SU-DHL-6 (cell line): Measurements from ENCODE around the gene TMEM117.

Source experiments
- H2AFZ ChIP-seq: fragments of 200-600 bp; sonication (generic); 2 replicates; pipeline ENCODE4 v1.6.1; 2014; ENCODE audit warnings: low read depth, mild to moderate bottlenecking, moderate library complexity, mixed read lengths, antibody characterized with exemption, low read length; ENCODE audit not compliant: severe bottlenecking
- H3F3A ChIP-seq: fragments of 200-600 bp; shearing (Covaris generic); 2 replicates; pipeline ENCODE4 v1.6.0; 2016; ENCODE audit warnings: antibody characterized with exemption, mild to moderate bottlenecking; ENCODE audit not compliant: insufficient read depth
- H3K27ac ChIP-seq: fragments of 200-600 bp; sonication (generic); 2 replicates; pipeline ENCODE4 v1.5.1; 2016; ENCODE audit warnings: low read depth, mild to moderate bottlenecking, low read length, moderate library complexity, mixed read lengths
- H3K27me3 ChIP-seq: fragments of 200-600 bp; sonication (generic), shearing (Covaris generic); 2 replicates; pipeline ENCODE4 v1.6.0; 2014; ENCODE audit warnings: mild to moderate bottlenecking, low read length
- H3K36me3 ChIP-seq: fragments of 200-600 bp; sonication (generic); 2 replicates; pipeline ENCODE4 v1.6.1; 2014; ENCODE audit warnings: mild to moderate bottlenecking, low read length, mixed read lengths
- H3K4me2 ChIP-seq: fragments of 300-600, 200-600 bp; shearing (Covaris generic), sonication (generic); 2 replicates; pipeline ENCODE4 v1.6.0; 2014; ENCODE audit warnings: low read length, low read depth, mild to moderate bottlenecking; ENCODE audit not compliant: poor library complexity, severe bottlenecking
- H3K4me3 ChIP-seq: fragments of 200-600 bp; sonication (generic); 2 replicates; pipeline ENCODE4 v1.5.1; 2014; ENCODE audit warnings: antibody characterized with exemption, low read length, mild to moderate bottlenecking, mixed read lengths; ENCODE audit not compliant: insufficient read depth, poor library complexity, severe bottlenecking
- H3K79me2 ChIP-seq: fragments of 200-600 bp; sonication (generic); 2 replicates; pipeline ENCODE4 v1.6.1; 2014; ENCODE audit warnings: mild to moderate bottlenecking, low read length, moderate library complexity; ENCODE audit not compliant: insufficient read depth
- H3K9ac ChIP-seq: fragments of 200-600 bp; sonication (generic); 2 replicates; pipeline ENCODE4 v1.7.0; 2014; ENCODE audit warnings: mild to moderate bottlenecking, low read length
- H3K9me2 ChIP-seq: fragments of 200-600 bp; sonication (generic); replicated peaks from 2 replicates; pipeline ENCODE4 v1.6.1; 2014; ENCODE audit warnings: low read length; ENCODE audit not compliant: insufficient read depth
- H3K9me3 ChIP-seq: fragments of 200-600 bp; sonication (generic); 2 replicates; pipeline ENCODE4 v1.6.1; 2014; ENCODE audit warnings: low read length, mixed read lengths; ENCODE audit not compliant: insufficient read depth
- H4K20me1 ChIP-seq: fragments of 200-600 bp; sonication (generic); 2 replicates; pipeline ENCODE4 v1.6.1; 2014; ENCODE audit warnings: low read depth, mild to moderate bottlenecking, antibody characterized with exemption, low read length, moderate library complexity, mixed read lengths
- CTCF ChIP-seq: fragments of 200-600 bp; sonication (generic); IDR thresholded peaks from one replicate; pipeline ENCODE4 v1.5.1; 2017; ENCODE audit warnings: antibody characterized with exemption, mild to moderate bottlenecking, low read length, moderate library complexity; ENCODE audit not compliant: insufficient read depth, poor library complexity, severe bottlenecking
- EZH2phosphoT487 ChIP-seq: fragments of 200-600 bp; sonication (generic), shearing (Covaris generic); conservative IDR thresholded peaks from 2 replicates; pipeline ENCODE4 v1.6.1; 2018; ENCODE audit warnings: mild to moderate bottlenecking, antibody characterized with exemption, low read length, moderate library complexity, mixed read lengths

TMEM117 gene

GRCh38 chr12:43882578-43883178 is 46.8 kb downstream of the TMEM117 start:
- H4K20me1 ChIP-seq, result no peaks in the 10 kb centered on the region
- H3K79me2 ChIP-seq, result no peaks in the 10 kb centered on the region
- H3K36me3 ChIP-seq, result no peaks in the 10 kb centered on the region
- H3K4me2 ChIP-seq, result no peak overlapping the region
- H3K9ac ChIP-seq, result no peak overlapping the region
- no peaks in the 10 kb centered on the region for H3F3A ChIP-seq
- no peaks in the 10 kb centered on the region for H3K27me3 ChIP-seq
- no peaks in the 10 kb centered on the region for H3K9me3 ChIP-seq
- H3K27ac ChIP-seq, result no peak overlapping the region
- TF ChIP-seq CTCF (peak; percentile 76), EZH2phosphoT487 (no peak)
- H3K9me2 ChIP-seq, result no peaks in the 10 kb centered on the region
- no peak overlapping the region for H2AFZ ChIP-seq
- no peak overlapping the region for H3K4me3 ChIP-seq

- Histone ChIP-seq H3F3A (no peaks in the 10 kb centered on the region), H3K4me2 (no peak overlapping the region), H3K9me3 (no peaks in the 10 kb centered on the region), H2AFZ (no peak overlapping the region), H3K9me2 (no peaks in the 10 kb centered on the region), H3K79me2 (no peaks in the 10 kb centered on the region), H3K4me3 (no peak overlapping the region), H3K27me3 (no peaks in the 10 kb centered on the region), H4K20me1 (no peaks in the 10 kb centered on the region), H3K36me3 (no peaks in the 10 kb centered on the region), H3K27ac (no peak overlapping the region), H3K9ac (no peak overlapping the region)
- TF ChIP-seq CTCF, result no peak
- TF ChIP-seq EZH2phosphoT487, result no peak
Observed at GRCh38 chr12:43883311-43883710, 47.4 kb downstream of the TMEM117 start.

- Histone ChIP-seq H4K20me1 (no peaks in the 10 kb centered on the region), H3K27me3 (no peaks in the 10 kb centered on the region), H3K4me2 (no peak overlapping the region), H3K9me2 (no peaks in the 10 kb centered on the region), H3K27ac (no peak overlapping the region), H3K9ac (no peak overlapping the region), H3K79me2 (no peaks in the 10 kb centered on the region), H3F3A (no peaks in the 10 kb centered on the region), H2AFZ (no peak overlapping the region), H3K4me3 (no peak overlapping the region), H3K36me3 (no peaks in the 10 kb centered on the region), H3K9me3 (no peaks in the 10 kb centered on the region)
- no peak for TF ChIP-seq EZH2phosphoT487
- TF ChIP-seq CTCF, result no peak
Observed at GRCh38 chr12:43883748-43884147, 47.9 kb downstream of the TMEM117 start.
